Activated naive CD4-positive, alpha-beta T cell treated with anti-CD3 and anti-CD28 coated beads, Interleukin-2, amount 50 U/mL, for 16 hours (primary cell): ENCODE measurements around the gene COX5A.
"Not testable (repeated sequence)": the region's sequence is repeated elsewhere in the genome, so short reads cannot be mapped to it uniquely, and the experiment has no call there.

Source experiments
- DNase-seq: peaks from one replicate; pipeline ENCODE4 v3.0.0-alpha.2; 2020

The COX5A gene

GRCh38 chr15:74955017-74955416, 17.1 kb upstream of the COX5A start:
- DNase-seq, result no peak

- no peak for DNase-seq
Observed at GRCh38 chr15:74954515-74954914, 16.6 kb upstream of the COX5A start.

DNA sequence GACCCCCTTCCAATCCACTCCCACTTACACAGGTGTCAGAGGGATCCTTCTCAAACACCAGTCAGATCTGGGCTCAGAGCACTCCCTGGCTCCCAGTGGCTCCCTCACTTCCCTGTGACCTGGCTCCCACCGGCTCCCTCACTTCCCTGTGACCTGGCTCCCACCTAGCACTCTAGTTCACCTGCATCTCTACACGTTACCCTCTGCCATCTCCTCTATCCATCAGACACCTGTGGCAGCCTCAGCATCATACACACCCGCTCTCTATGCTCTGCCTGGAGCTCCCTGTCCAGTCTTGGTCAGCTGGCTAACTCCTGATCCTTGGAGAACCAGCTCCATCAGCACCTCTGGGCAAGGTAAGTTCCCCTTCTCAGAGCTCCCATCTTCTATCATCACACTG, 13.1 kb upstream of the COX5A start:
- DNase-seq, result no peak

DNA sequence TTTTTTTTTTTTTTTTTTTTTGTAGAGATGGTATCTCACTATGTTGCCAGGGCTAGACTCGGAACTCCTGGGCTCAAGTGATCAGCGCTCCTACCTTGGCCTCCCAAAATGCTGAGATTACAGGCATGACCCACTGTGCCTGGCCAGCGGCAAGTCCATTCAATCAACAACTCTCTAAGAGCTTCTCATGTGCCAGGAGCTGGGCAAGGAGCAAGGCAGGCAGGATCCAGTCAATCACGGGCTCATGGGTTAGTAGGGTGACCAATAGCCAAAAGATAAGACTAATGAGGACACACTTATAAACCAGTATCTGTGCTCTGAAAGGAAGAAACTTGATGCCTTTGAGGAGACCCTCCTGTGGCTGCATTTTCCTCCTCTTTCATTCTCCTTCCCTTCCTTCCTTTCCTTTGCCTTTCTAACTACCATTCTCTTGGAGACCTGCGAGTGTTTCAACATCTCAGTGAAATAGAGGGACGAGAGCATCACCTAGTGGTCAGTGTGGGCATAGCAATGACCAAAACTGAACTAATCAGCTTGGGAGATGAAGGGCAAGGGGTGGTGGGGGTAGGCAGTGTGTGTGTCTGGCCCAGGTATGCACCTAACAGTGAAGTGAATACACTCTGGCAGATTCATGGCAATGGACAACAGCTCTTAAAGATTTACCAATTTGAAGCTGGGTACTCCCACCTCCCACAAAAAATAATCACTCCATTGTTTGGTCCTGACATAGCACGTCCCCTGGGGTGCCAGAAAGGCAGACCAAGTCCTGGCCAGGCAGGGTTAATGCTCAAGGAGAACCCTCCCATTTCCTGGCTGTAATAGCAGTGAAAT, 12.4 kb upstream of the COX5A start:
- DNase-seq, result peak; percentile 79

- DNase-seq, result no peak
Observed at GRCh38 chr15:74937272-74937589, 642 bp downstream of the COX5A start.

DNA sequence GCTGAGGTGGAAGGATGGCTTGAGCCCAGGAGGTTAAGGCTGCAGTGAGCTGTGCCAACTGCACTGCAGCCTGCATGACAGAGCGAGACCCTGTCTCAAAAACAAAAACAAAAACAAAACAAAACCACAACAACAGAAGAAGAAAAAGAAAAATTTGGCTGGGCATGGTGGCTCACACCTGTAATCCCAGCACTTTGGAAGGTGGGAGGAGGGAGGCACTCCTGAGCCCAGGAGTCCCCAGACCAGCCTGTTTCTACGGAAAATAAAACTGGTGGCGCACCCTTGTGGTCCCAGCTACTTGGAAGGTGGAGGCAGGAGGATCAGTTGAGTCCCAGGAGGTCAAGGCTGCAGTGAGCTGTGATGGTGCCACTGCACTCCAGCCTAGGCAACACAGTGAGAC, 2.7 kb downstream of the COX5A start:
- not testable (repeated sequence) for DNase-seq

DNA sequence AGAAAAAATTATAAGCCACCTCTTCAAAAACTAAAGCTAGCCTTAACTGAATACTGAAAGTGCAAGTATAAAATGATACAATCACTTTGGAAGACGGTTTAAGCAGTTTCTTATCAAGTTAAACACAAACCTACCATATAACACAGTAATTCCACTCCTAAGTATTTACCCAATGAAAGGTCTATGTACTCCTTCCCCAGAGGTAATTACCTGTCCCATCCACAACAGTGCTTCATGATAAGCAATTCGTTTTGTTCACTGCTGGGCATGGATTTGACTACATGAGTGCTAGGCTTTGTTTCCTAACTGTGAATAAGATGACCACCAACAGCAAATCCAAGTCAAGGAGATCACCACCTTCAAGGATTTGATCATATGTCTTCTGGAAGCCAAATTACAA, 4.3 kb downstream of the COX5A start:
- no peak for DNase-seq

DNA sequence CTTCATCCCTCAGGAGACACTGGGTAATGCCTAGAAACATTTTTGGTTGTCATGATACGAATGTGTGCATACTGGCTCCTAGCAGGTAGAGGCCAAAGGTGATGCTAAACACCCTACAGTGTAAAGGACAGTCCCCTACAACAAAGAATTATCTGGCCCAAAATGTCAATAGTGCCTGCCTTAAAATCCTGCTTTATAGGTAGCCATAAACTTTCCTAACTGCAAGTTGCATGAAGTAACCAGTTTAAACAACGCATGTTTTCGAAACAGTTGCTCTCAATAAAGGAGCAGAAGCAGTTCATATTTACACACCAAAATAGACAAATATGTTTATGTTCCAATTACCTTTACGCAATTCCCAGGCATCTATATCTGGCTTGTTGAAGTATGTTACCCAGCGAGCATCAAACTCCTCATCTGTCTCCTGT, 9.1 kb downstream of the COX5A start:
- no peak for DNase-seq

DNA sequence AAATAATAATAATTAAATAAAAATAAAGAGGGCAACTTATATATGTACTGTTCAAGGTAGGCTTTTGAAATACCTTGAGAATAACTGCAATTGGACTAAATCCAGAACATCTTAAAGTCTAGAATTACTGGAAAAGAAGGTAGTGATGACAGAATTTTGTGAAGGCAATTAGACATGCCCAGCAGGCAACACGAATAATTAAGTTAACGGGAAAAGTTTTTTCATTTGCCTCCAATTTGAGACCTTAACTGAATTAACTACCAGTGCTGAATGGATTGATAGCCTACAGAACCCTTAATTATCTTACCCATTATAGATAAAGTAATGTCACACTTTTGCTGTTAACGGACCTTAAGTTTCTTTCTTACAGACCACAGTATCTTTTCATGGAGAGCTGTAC, 13.3 kb downstream of the COX5A start:
- no peak for DNase-seq

- DNase-seq, result no peak
Observed at GRCh38 chr15:74920456-74920855, 17.4 kb downstream of the COX5A start.

DNA sequence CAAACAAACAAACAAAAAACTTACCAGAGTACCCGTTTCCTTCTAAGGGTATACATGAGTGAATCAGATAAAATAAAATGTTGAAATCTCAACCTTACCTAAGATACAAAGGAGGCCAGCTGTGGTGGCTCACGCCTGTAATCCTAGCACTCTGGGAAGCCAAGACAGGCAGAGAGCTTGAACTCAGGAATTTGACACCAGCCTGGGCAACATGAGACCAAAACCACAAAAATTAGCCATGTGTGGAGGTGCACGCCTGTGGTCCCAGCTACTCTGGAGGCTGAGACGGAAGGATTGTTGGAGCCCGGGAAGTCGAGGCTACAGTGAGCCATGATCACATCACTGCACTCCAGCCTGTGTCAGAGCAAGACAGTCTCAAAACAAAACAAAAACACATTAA, 20.2 kb downstream of the COX5A start:
- no peak for DNase-seq

GRCh38 chr15:74913799-74914198, 24.1 kb downstream of the COX5A start:
- DNase-seq, result not testable (repeated sequence)

DNA sequence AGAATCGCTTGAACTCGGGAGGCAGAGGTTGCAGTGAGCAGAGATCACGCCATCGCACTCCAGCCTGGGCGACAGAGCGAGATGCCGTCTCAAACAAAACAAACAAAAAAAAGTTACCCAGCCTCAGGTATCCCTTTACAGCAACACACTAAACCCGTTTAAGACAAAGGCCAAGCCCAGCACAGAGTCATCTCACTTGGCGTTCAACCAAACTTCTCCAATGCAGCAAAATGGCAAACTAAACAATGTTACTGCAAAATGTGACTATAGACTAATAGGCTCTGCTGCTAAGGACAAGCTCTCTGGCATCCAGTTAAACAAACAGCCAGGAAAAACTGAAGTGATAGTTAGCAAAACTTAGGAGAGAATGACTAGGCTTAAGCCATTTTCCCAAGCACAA, 24.8 kb downstream of the COX5A start:
- no peak for DNase-seq

GRCh38 chr15:74908635-74909034, 29.2 kb downstream of the COX5A start:
- no peak for DNase-seq

- DNase-seq, result no peak
Observed at GRCh38 chr15:74907163-74907870, 30.6 kb downstream of the COX5A start.

GRCh38 chr15:74906450-74907162, 31.3 kb downstream of the COX5A start, which contains the start of gene FAM219B:
Gene FAM219B (minus strand): TSS chr15:74906851. CDS start chr15:74906800, 51 bp downstream.
- peak; percentile 73 for DNase-seq

DNA sequence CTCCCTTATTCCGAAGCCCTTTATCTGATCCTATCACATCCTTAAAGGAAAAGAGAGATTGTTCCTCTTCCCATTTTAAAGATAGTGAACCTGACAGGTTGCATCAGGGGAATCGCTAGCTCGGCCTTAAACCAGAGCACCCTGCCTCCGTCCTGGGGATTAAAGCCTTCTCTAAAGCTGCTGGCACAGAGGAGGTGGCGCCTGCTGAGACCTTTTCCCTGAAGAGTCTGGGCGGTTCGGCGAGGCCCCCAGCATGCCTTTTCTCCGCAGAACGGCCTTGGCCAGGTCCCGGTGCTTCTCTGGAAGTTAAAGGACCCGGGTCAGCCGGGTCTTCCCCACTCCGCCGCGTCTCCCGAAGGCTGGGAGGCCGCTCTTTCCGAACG, 31.8 kb downstream of the COX5A start:
- peak; percentile 39 for DNase-seq

GRCh38 chr15:74904190-74904805, 33.6 kb downstream of the COX5A start:
- DNase-seq, result no peak

- no peak for DNase-seq
Observed at GRCh38 chr15:74903676-74904075, 34.2 kb downstream of the COX5A start.

GRCh38 chr15:74902295-74903075, 35.4 kb downstream of the COX5A start:
- DNase-seq, result no peak

GRCh38 chr15:74901612-74902063, 36.2 kb downstream of the COX5A start:
- peak; percentile 60 for DNase-seq

DNA sequence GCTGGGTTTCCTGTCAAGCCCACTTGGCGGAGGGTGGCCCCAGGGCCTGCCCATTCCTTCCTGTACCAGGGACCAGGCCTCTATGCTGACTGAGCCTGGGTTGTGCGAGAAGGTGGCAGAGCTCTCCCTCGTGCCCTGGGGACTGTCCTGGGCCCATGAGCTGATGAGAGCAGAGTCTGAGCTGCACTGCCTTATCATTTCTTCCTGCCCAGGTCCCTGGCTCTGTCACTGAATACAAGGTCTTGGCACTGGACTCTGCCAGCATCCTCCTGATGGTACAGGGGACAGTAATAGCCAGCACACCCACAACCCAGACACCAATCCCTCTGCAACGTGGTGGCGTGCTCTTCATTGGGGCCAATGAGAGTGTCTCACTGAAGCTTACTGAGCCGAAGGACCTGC, 40.6 kb downstream of the COX5A start:
- DNase-seq, result no peak
